Bronchial epithelial cell (primary cell): Measurements from ENCODE around the gene NTM. TPM values are rescaled to one million over a fixed set of nuclear protein-coding genes. Genes with fewer than 3 reads are reported as not detected.

Source experiments
- DNase-seq: peaks from one replicate; pipeline ENCODE4 v3.0.0-alpha.2; 2010; ENCODE audit warnings: low read depth
- FAIRE-seq: peaks from 2 replicates; lab custom pipeline; 2011; peaks lifted over from hg19 to GRCh38; lab: Jason Lieb, UNC
- H3K27me3 ChIP-seq: 2 replicates; pipeline ENCODE4 v1.5.1; 2011; ENCODE audit warnings: low read length; ENCODE audit not compliant: control insufficient read depth, insufficient read depth
- H3K36me3 ChIP-seq: 2 replicates; pipeline ENCODE4 v1.5.1; 2011; ENCODE audit warnings: low read length; ENCODE audit not compliant: control insufficient read depth, insufficient read depth
- H3K4me3 ChIP-seq: 2 replicates; pipeline ENCODE4 v1.5.1; 2011; ENCODE audit warnings: mild to moderate bottlenecking, low read depth, low read length, control low read depth
- total RNA-seq: library from RNA; depleted of rRNA; stranded (reverse); fragments of >200 nt; gene quantifications from 2 replicates; pipeline ENCODE4 v1.2.1, GENCODE V29; 2014
- TF ChIP-seq, protein P1 (sequence below): IDR thresholded peaks from 2 replicates; pipeline ENCODE4 v1.5.1; 2011; ENCODE audit warnings: mild to moderate bottlenecking, moderate library complexity, low read length, control low read depth, inconsistent platforms; ENCODE audit not compliant: insufficient read depth, severe bottlenecking

NTM gene
- total RNA-seq, 1 donor from 2014 or later: 4.2 TPM

DNA sequence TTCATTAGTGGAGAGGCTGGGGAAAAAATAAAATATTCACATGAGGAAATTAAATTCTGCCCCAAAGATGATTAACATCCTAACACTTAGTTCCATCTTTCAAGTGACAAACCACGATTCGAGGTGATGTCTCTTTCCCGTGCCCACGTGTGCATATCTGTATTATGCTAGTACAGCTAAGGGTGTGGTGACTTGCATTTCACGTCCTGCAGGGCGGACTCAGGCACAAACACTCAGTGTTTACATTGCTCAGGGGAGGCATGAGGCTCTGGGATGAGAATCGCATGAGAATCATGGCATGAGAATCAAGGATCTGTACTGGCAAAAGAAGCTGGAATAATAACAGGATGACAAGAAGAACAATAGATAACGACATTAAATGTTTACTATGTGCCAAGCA, 179.4 kb downstream of the NTM start:
- no peak for DNase-seq
- no peaks in the 10 kb centered on the region for H3K36me3 ChIP-seq
- TF ChIP-seq, protein P1, sequence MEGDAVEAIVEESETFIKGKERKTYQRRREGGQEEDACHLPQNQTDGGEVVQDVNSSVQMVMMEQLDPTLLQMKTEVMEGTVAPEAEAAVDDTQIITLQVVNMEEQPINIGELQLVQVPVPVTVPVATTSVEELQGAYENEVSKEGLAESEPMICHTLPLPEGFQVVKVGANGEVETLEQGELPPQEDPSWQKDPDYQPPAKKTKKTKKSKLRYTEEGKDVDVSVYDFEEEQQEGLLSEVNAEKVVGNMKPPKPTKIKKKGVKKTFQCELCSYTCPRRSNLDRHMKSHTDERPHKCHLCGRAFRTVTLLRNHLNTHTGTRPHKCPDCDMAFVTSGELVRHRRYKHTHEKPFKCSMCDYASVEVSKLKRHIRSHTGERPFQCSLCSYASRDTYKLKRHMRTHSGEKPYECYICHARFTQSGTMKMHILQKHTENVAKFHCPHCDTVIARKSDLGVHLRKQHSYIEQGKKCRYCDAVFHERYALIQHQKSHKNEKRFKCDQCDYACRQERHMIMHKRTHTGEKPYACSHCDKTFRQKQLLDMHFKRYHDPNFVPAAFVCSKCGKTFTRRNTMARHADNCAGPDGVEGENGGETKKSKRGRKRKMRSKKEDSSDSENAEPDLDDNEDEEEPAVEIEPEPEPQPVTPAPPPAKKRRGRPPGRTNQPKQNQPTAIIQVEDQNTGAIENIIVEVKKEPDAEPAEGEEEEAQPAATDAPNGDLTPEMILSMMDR: no peak
- no peak overlapping the region for H3K4me3 ChIP-seq
- no peaks in the 10 kb centered on the region for H3K27me3 ChIP-seq
- no peak for FAIRE-seq

DNA sequence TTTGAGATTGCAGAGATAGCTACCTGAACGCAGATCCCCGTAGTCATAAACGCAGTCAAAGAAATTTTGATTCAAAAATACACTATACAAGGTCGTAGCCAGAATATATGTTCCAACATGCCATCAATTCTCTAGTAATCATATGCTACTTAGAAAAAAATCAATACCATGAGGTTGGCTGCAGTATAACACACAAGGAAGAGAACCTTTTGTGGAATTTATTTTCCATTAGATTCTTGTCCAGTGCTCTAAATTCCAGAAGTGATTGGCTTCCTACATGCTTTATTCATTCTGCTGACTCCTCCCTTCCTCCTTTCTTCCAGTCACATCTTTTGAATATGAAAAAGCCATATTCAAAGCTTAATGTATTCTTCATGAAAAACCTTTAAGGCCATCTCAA, 189.9 kb downstream of the NTM start:
- TF ChIP-seq, protein P1: no peak
- Histone ChIP-seq H3K4me3 (no peak overlapping the region), H3K36me3 (no peaks in the 10 kb centered on the region), H3K27me3 (no peaks in the 10 kb centered on the region)
- DNase-seq: no peak
- no peak for FAIRE-seq

DNA sequence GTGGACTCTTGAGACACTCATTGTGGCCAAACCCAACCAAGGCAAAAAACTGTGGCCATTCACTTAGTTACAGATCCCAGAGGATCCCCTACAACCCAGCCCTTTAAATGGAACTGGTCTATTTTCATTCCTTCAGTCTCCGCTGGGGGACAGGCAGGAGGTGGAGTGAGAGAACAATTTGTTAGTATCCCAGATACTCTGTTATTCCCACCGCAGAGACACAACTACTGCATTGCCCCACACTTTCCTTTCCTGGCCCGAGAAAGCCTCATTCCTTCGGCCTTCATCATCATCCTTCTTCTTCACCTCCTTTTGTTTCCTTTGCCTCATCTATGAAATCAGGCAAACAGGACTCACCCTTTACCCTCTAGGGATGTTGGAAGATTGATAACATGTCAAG, 191.1 kb downstream of the NTM start:
- FAIRE-seq: no peak

DNA sequence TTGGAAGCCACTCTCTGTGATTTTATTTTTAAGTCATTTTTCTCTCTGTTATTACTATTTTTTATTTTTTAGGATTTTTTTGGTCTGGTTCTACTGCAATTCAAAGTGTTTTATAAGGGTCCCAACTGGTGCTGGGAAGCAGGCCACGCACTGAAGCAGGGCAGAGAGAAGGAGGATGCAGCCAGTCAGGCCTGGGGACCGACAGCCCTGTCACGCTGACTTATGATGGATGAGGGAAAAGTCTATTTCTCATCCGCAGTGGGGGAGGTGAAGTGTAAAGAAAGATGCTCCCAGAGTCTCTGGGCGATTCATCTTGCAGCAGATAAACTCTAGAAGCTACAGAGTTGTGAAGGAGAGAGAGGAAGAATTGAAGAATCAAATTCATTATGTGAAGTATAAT, 191.6 kb downstream of the NTM start:
- TF ChIP-seq, protein P1: no peak
- FAIRE-seq (no peak), DNase-seq (no peak)
- Histone ChIP-seq H3K27me3 (no peaks in the 10 kb centered on the region), H3K36me3 (no peaks in the 10 kb centered on the region), H3K4me3 (no peak overlapping the region)

More for the DNA sequence above, 191.1 kb downstream of the NTM start:
- no peaks in the 10 kb centered on the region for H3K27me3 ChIP-seq
- no peak for DNase-seq
- H3K36me3 ChIP-seq: no peaks in the 10 kb centered on the region
- TF ChIP-seq, protein P1: no peak
- H3K4me3 ChIP-seq: no peak overlapping the region

DNA sequence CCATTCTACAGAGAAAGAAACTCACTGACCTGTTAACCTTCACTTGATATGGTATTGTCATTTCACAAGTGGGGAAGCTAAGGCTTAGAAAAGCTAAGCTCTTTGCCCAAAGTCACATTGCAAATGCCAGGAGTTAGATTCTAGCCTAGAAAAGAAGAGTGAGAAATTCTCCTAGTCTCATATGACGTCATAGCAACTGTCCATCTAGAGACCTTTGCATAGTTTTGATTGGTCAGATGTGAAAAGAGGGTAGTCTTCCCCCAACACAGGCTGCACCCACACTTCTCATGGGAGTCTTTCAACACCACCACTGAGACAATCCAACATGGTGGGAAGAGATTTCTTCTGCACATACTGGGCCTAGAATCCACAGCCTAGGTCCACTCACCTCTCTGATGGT, 197.9 kb downstream of the NTM start:
- H3K36me3 ChIP-seq: no peaks in the 10 kb centered on the region
- no peaks in the 10 kb centered on the region for H3K27me3 ChIP-seq
- FAIRE-seq (peak; percentile 66), DNase-seq (no peak)
- H3K4me3 ChIP-seq: no peak overlapping the region
- TF ChIP-seq, protein P1: no peak

DNA sequence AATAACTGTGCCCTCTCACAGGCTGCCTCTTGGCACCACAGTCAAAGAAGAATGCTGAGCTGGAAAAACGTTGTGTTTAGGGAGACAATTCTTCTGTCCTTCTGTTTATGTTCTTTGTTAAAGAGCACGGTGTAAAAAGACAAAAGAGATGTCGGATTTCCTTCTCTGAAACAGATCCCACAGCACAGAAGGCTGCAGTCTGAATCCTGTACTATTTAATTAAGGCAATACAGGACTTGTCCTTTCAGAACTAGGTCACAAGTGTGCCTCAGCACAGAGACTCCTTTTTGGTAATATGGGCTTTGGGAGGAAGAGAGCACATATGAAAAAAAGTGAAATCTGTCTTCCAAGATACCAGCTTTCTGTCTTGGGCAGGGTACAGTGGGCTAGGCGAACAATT, 201.2 kb downstream of the NTM start:
- Histone ChIP-seq H3K27me3 (no peaks in the 10 kb centered on the region), H3K4me3 (no peak overlapping the region), H3K36me3 (no peaks in the 10 kb centered on the region)
- DNase-seq (no peak), FAIRE-seq (no peak)
- TF ChIP-seq, protein P1: no peak
